AG08395 (cell line): ENCODE results near the gene NANOS3.
A peak's percentile ranks its signal among the peaks of the same experiment; 100 is the strongest.
"Not testable (repeated sequence)": the region's sequence is repeated elsewhere in the genome, so short reads cannot be mapped to it uniquely, and the experiment has no call there.

ENCODE experiments used
- DNase-seq: peaks from one replicate; pipeline ENCODE4 v3.0.0; 2012; ENCODE audit warnings: mixed read lengths, low spot score

The NANOS3 gene

DNA sequence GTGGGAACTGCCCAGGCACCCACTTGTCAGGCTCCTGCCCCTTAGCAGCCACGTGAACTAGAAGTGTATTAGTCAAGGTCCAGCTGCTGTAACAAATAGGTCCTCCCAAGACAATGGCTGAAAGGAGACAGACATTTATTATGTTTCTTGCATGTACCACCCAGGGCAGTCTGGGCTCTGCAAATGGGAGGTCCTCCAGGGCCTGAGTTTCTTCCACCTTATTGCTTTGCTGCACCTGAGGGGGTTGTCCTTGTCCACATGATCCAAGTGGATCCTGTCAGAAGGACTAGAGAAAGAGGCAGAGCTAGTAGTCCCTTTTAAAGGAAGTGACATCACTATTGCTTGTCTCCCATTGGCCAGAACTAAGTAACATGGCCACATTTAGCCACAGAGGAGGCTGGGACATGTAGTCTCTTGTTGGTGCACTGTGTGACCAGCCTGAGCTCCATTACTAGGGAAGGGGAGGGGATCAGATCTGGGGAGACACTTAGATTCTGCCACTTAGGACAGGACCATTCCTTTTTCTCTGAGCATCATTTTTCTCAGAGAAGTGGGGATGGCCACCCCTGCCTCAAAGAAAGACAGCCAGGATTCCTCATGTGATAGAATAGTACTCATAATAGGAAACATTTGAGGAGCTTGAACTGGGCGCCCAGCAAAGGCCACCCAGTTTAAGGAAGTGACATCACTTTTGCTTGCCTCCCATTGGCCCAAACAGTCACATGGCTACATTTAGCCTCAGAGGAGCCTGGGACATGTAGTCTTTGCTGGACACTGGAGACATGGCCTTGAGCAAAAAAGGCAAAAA, 44.2 kb downstream of the NANOS3 start:
- peak; percentile 62 for DNase-seq

DNA sequence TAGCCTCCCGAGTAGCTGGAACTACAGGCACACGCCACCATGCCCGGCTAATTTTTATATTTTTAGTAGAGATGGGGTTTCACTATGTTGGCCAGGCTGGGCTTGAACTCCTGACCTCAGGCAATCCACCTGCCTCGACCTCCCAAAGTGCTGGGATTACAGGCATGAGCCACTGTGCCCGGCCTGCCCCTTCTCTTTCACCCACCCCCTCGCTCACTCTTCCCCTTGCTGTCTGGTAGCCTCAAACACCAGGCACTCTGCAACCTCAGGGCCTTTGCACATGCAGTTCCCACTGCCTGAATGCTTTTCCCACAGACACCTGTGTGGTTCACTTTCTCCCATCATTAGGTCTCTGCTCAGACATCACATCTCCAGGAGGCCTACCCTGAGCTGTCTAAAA, 45.2 kb downstream of the NANOS3 start:
- not testable (repeated sequence) for DNase-seq

DNA sequence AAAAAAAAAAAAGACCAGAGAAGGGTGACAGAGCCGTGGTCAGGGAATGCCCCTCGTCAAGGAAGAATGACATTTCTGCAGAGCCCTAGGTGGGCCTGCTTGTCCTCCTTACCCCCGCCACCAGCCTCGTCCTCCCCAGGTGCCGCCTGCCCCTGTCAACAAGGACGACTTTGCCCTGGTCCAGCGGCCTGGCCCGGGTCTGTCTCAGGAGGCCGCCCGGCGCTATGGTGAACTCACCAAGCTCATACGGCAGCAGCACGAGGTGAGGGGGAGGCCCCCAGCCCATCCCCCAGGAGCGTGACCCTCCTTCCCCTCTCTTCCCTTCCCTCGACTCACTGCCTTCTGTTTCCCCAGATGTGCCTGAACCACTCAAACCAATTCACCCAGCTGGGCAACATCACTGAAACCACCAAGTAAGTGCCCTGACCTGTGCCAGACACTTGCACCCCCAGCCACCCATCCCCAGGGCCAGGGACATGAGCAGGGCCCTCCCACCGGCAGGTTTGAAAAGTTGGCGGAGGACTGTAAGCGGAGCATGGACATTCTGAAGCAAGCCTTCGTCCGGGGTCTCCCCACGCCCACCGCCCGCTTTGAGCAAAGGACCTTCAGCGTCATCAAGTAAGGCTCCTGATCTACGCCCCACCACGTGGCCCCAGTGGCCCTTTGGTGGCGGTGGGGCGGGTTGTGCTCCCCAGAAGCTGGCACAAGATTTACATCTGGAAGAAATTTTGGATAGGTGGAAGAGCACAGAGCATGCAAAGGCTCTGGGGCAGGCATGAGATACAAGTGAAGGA, 46.5 kb downstream of the NANOS3 start:
- DNase-seq, result no peak

DNA sequence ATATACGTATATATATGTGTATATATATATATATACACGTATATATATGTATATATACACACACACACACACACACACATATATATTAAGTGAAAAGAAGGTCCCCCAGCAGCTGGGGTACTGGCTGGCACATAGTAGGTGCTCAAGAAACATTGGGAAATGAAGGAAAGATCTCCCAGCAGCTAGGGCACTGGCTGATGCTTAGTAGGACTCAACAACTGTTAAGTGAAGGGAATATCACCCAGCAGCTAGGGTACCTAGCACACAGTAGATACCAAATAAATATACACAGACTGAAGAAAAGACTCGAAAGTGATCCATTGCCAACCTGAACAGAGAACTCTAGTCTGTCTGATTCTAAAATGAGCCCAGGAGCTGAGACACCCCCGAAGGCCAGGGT, 49.1 kb downstream of the NANOS3 start:
- DNase-seq, result no peak

DNA sequence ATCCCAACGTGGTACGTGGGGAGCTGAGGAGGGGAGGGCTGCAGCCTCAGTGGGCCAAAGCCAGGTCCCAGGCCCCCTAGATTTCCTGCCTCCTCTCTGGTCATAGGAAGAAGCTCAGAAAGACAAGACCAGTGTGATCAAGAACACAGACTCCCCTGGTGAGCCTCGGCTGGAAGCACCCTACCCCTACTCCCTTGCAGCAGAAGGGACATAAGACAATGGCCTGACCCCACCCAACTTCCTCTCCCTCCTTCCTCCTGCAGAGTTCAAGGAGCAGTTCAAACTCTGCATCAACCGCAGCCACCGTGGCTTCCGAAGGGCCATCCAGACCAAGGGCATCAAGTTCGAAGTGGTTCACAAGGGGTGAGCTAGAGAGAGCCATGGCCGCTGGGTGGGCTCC, 49.8 kb downstream of the NANOS3 start:
- DNase-seq, result no peak

DNA sequence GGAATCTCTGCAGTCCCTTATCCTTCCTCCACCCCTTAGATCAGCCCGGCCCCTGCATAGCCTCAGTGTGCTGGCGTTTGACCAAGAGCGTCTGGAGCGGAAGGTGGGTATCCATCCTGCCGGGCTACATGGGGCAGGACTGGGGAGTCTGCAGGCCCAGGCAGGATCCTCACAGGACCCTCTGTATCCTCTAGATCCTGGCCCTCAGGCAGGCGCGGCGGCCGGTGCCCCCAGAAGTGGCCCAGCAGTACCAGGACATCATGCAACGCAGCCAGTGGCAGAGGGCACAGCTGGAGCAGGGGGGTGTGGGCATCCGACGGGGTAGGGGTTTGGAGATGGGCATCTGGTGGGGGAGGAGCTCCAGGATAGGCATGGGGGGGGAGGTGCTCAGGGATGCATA, 52.4 kb downstream of the NANOS3 start:
- no peak for DNase-seq

DNA sequence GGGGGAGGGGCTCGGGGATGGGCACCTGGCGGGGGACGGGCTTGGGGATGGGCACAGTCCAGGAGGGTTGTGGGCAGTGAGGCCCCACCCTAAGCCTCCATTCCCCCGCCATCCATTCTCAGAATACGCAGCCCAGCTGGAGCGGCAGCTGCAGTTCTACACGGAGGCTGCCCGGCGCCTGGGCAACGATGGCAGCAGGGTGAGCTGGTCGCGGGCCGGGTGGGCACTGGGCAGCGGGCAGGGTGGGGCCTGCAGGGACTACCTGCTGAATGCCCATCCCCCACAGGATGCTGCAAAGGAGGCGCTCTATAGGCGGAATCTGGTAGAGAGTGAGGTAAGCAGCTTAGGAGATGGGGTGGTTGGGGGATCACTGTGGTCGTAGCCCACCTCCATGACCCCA, 53.0 kb downstream of the NANOS3 start:
- no peak for DNase-seq
